Left cardiac atrium (tissue), 4 donors: Measurements from ENCODE around the gene LCP1. TPM values are rescaled to one million over a fixed set of nuclear protein-coding genes. Genes with fewer than 3 reads are reported as not detected.

ENCODE experiments used
- ATAC-seq, 2 donors: fragments of 200-7000 bp; cut with Tn5 transposase; one replicate each; pipeline ENCODE4 v1.9.1; 2020; ENCODE audit warnings: mild to moderate bottlenecking in 2 of 2, moderate library complexity in 2 of 2
- DNase-seq: peaks from one replicate; pipeline ENCODE4 v3.0.0-alpha.2; 2020
- intact Hi-C, 2 donors: fragments of 100-400 bp; cut with DNase I; formaldehyde crosslinking; loops; one replicate each; pipeline versions ENCODE4 v1.14.1 to v1.15.1; 2022 to 2023
- total RNA-seq, 2 donors: library from RNA; stranded (reverse); fragmentation: NEBNext Ultra II Directional; extraction: Animal tissue kit (Norgen Biotek cat#: 25700); gene quantifications; one replicate each; pipeline ENCODE4 v1.2.1, GENCODE V29; 2021
- donor health status: DM: no; HTN: yes; CAD: no.
- donor health status: DM: no; HTN: yes; CAD: no; lungs with severe emphysema.
- donor health status: DM: yes; HTN: yes; CAD: no.
- donor health status: Dilated cardiomyopathy.

LCP1 gene
- total RNA-seq, 2 donors from 2014 or later = 31.4 to 62.1 TPM

DNA sequence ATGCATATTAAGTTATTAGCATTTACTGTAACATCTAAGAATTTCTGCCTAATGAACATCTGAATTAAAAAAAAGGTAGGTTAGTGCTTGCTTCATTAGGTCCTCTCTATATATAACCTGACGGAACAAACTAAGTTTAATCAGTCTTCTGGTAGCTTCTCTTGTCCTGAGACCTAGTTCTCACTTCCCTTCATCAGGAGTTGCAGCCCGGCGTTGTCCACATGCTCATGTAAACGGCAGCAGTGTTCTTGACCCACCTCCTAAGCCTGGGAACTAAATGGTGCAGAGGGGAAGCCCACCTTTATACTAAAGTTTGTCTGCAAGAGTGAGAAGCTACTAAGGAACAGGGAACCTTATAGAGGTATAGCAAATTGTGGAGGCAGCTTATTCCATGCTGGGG is 45.3 kb downstream of the LCP1 start:
- ATAC-seq (no peak), DNase-seq (no peak)
- intact Hi-C loops = no loop called here

DNA sequence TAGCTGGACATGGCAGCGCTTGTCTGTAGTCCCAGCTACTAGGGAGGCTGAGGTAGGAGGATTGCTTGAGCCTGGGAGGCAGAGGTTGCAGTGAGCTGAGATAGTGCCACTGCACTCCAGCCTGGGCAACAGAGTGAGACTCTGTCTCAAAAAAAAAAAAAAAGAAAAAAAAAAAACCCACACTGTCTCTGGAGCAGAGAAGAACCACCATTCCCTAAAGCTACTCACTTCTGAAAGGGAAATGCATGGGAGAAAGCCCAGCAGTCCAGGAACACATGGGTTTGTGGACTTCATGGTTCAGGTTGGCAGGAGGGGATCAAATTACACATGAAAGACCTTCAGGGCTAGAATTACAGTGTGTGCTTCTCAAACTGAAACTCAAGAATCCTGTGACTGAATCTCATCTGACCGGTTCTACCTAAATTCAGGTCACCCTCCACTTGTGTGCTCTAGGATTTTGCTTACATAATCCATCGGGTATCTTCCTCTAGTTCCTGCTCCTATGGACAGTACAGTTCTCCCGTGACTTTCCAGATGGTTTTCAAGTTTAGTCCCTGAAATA is 46.9 kb downstream of the LCP1 start:
- intact Hi-C loops = no loop called here
- no peak for DNase-seq
- ATAC-seq = no peak

DNA sequence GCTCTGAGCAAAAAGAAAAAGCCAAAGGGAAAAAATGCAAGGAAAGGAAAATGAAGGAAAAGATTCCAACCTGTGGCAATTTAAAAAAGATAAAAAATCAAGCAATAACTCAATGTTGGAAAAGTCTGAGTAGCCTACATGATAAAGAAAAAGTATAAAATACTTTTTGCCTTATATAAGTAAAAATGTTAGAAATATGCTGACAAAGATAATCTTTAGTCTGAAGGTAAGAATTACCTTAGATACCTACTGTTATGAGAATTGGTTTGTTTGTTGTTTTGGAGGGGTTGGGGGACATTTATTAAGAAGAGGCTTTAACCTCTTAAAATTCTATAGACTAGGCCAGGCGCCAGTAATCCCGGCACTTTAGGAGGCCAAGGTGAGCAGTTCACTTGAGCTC is 47.5 kb downstream of the LCP1 start:
- intact Hi-C loops = no loop called here

DNA sequence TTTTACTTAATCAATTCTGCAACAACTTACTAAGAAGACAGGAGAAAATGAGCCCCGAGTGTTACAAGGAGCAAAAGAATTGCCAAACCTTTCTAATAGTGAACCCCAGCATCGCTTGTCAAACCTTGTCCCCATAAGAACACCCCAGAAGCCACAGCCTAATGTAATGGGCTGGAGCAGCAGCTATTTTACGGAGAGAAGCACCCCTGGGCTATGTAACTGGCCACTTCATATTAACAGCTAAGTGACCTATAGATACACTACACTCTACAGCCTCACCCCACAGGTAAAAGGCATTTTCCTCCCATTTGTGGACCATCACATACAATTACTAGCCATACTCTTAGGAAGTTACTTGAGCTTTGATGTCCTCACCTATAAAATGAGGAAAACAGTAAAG is 49.9 kb downstream of the LCP1 start:
- DNase-seq (no peak), ATAC-seq (no peak)
- intact Hi-C loops = no loop called here

More for the DNA sequence above, 47.5 kb downstream of the LCP1 start:
- ATAC-seq (no peak), DNase-seq (no peak)

DNA sequence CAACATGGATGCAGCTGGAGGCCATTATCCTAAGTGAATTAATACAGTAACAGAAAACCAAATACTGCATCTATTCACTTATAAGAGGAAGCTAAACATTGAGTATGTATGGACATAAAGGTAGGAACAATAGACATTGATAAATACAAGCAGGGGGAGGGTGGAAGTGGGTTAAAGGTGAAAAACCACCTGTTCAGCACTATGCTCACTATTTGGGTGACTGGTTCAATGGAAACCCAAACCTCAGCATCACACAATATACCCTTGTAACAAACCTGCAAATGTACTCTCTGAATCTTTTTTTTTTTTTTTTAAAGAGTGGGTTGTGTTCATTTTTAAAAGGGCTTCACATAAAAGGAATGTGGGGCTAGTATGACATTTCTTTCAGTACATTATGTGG is 50.3 kb downstream of the LCP1 start:
- ATAC-seq (no peak), DNase-seq (no peak)
- intact Hi-C loops = no loop called here

DNA sequence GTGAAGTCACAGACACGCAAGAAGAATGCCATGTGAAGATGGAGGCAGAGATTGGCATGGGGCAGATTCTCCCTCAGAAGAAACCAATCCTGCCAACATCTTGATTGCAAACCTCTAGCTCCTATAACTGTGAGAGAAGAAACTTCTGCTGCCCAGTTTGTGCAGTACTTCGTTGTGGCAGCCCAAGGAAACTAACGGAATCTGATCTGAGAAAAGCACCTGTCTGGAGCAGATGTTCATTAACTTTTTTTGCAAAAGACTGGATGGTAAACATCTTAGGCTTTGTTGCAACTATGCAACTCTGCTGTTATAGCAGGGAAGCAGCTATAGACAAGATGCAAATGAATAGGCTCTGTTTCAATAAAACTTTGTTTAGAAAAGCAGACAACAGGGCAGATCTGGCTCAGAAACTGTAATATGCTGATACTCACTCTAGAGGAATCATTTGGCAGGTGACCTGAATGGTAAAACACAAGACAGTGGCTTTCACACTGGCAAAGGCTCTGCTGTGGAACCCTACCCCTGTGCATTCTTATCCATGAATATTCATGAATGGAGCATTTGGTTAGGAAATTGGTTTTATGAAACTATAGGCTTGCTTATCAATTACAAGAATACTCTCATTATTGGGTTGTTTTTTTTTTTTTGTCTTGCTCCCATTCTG is 51.9 kb downstream of the LCP1 start:
- intact Hi-C loops = loop anchor here in 1 of 2 donors (10.0 kb wide), 2 partner anchors 325 to 505 kb away; no protein-coding TSS in a partner anchor
- ATAC-seq (no peak), DNase-seq (no peak)

DNA sequence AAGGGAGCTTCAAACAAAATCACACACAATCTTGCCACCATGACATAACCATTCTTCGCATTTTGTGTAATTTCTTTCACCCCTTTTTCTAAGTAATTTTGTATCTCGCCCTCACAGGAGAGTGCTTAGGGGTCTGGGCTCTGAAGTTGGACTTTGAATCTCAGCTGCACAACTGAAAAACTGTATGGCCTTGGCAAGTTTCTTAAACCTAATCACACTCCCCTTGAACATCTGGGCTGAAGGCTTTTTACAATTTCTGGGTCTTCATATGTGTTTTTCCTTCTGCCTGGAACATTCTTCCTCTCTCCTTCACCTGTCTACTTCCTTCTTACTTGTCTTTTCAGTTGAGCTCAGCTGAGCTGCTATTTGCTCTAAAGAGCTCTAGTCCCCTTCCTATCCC is 52.9 kb downstream of the LCP1 start:
- no peak for DNase-seq
- intact Hi-C loops = loop anchor here in 1 of 2 donors (10.0 kb wide), 2 partner anchors 324 to 504 kb away; no protein-coding TSS in a partner anchor
- ATAC-seq = no peak

DNA sequence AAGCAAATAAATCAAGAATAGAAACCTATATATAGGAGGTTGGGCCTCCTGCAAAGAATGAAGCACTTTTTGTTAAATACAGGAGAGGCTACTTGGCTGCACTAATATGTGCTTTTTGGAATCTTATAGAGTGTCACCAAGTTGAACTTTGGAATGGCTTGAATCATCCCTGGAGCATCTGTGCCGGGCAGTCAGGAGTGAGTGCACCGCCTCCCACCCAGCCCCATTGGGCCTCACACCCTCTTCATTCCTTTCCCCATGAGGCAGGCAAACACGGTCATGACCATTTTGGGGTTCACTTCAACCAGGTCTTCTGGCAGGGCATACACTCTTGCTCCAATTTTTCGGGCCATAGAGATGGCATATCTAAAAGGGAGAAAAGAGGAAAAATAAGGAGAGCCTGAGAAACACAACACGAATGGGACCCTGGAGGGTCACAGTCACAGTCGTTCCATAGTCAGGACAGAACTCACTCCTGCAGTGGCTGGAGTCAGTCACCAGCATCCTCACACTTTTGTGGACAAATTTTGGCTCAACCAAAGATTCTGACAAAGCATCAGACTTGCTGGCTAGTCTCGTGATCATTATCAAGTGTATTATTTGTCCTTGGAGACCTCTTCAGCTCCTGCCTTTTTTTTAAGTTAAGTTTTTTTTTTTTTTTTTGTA is 54.5 kb downstream of the LCP1 start:
- ATAC-seq = no peak
- intact Hi-C loops = loop anchor here in 1 of 2 donors (10.0 kb wide), 2 partner anchors 323 to 503 kb away; no protein-coding TSS in a partner anchor
- no peak for DNase-seq

DNA sequence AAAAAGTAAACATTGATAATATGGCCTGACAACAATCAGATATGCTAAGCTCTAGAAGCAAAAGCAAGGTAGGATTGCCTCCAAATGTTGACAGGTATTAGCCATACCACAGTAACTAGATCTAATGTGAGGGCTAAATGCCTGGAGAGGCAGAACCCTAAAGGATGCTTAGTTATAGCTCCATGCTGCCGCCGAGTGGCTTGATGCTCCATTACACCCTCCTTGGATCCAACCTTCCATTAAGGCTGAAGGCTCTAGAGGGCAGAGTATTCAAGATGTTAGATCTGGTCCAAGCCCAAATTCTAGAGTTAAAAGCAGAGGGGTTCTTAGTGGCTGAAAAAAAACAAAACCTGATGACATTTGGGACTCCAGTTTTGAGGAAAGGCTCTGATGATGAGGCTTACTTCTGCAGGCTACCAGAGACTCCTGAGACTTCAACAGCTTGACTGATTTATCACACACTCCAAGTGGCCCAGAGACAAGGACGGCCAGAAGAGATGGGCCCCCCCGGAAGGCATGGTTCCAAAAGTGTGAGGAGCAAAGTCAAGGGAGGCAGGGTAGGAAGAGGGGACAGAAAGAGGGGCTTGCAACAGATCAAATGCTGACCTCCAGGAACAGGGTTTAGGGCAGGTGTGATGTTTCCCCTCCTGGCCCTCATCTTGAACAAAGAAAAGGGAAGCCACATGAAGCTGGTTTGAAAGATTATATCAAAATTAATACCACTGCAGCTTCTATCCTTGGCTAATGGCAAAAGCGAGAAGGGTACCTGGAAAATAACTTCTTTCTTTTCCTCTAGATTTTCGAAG is 55.2 kb downstream of the LCP1 start:
- DNase-seq (peak; percentile 48), ATAC-seq (peak; percentile 88 to 89)
- intact Hi-C loops = loop anchor here in 1 of 2 donors (10.0 kb wide), 2 partner anchors 322 to 502 kb away; no protein-coding TSS in a partner anchor

DNA sequence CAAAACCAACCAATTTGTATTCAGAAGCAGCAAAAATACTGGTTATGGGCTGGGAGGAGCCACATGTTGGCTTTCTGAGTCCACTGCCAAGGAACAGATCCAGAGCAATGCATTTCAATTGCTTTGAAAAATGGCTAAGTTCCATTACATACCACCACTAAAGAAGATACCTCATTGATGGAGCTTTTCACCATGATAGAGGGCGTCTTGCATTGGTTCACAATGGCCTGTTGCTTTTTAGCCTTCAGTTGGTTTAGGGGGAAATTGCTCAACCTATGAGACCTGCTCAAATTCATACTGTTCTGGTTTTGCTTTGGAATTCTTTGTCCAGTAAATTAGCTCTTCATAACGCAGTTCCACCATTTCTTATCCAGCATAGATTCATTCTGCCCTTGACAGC is 55.9 kb downstream of the LCP1 start:
- ATAC-seq (no peak), DNase-seq (no peak)
- intact Hi-C loops = loop anchor here in 1 of 2 donors (10.0 kb wide), 2 partner anchors 321 to 501 kb away; no protein-coding TSS in a partner anchor

DNA sequence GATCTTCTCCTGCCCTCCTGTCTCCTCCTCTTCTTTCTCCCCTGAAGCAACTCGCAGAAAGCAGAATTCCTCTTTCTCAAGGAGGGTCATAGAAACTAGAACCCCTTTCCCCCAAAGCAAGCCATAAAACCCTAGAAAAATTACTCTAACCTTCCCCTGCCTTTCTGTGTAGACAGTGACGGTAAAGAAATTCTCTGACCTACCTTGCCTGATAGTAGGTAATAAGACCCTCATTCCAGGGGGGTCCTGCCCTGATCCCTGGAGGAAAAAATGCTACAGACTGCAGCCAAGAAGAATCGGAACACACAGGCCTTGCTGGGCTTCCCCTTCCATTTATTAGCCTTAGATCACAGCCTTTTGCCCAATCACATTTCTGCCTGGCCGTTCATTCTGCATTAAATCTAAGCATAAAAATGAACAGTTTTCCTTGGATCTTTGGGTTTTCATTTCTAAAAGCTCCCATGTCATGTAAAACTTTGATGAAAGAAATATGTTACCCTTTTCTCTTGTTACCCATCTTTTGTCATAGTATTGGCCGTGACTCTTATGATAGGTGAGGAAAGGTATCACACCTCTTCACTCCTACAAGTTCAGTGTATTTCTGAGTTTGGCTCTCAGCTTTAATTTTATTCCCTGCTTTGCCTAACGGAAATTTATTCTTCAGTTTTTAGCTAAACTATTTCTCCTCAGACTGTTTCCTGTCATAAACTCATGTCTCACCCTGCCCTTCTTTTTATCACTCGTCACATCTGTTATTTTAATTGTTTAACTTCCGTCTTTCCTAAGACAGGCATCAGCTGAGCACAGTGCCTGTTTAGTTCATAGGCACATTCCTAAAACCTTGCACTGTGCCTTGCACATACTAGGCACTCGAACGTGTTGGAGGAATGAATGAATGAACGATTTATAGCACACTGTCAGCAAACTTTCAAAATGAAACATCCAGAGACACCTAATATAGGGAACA is 56.7 kb downstream of the LCP1 start:
- intact Hi-C loops = loop anchor here in 1 of 2 donors (10.0 kb wide), 2 partner anchors 320 to 500 kb away; no protein-coding TSS in a partner anchor
- no peak for DNase-seq
- no peak for ATAC-seq

DNA sequence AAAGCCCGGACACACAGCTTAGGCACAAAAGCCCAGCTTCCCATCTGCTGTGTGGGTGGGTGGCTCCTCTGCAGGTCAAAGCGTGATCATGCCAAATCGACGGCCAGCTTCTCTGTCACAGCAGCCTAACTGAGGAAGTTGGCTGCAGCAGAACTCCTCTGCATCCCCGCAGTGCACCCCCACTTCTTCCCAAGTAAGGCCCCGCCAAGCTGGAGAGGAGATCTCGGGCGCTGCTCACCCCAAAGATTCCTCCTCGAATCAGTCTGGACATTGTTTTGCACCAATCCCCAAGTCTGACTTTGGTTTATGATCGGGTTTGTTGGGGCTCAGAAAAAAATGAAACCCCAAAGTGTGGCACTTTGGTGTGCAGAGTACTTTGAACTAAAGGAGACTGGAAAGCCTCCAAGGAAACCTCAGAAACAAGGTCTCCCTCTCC is 57.4 kb downstream of the LCP1 start:
- intact Hi-C loops = loop anchor here in 1 of 2 donors (10.0 kb wide), 2 partner anchors 320 to 500 kb away; no protein-coding TSS in a partner anchor
- DNase-seq (no peak), ATAC-seq (no peak)

DNA sequence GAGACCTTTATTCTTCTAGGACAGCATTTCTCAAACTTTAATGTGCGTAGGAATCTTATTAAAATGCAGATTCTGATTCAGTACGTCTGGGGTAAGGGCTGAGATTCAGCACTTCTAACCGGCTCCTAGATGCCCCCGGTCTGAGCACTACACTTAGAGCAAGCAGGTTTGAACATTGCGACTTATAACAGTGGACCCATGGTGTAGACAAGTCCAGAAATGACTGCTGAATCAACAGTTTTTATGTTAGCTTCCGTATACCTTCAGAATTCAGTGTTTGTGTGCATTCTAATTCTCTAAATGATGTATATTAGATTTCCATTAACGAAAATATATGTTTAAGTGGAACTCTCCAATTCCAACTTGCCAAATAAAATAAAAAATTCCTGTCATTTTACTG is 59.7 kb downstream of the LCP1 start:
- intact Hi-C loops = loop anchor here in 1 of 2 donors (10.0 kb wide), 2 partner anchors 318 to 498 kb away; no protein-coding TSS in a partner anchor
- ATAC-seq (no peak), DNase-seq (no peak)

DNA sequence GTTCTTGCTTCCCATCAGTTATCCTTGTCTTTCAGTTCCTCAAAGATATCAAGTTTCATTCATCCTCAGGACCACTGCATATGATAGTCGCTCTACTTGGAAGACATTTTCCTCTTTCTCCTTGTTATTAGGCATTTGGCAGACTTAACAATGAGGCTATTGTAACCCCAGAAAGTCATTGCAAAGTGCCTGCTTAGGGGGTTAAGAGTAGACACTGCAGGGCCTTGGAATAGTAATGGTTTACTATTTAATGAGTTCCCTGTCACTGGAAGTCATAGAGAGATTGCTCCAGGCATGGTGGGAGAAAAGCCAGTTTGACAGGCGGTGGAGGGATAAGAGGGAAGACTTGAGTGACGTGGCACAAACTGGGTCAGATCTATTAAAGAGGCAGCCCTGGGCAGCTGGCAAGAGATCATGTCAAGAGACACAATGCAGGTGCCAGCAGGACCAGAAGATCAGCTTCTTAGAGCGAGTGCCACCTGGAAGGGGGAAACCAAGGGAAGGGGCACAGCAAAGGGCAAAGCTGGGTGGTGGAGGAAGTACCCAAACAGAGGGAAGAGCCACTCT is 60.3 kb downstream of the LCP1 start:
- intact Hi-C loops = loop anchor here in 1 of 2 donors (10.0 kb wide), 2 partner anchors 317 to 497 kb away; no protein-coding TSS in a partner anchor
- DNase-seq (no peak), ATAC-seq (no peak)

DNA sequence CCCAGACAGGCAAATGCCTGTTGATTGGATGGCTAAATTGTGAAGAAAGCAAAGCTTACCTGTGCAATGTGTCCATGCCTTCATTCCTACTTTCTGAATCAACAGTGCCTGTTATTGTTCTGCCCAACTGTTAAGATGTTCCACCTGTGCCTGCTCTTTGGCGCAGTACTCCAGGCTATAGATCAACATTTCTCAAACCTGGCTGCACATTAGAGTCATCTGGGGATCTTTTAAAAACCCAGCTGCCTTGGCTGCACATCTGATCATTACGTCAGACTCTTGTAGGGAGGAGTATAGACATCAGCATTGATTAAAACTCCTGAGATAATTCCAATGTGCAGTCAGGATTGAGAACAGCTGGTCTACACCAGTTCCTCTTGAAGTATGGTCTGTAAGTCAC is 60.9 kb downstream of the LCP1 start:
- intact Hi-C loops = loop anchor here in 1 of 2 donors (10.0 kb wide), 2 partner anchors 316 to 496 kb away; no protein-coding TSS in a partner anchor
- ATAC-seq = no peak
- no peak for DNase-seq

DNA sequence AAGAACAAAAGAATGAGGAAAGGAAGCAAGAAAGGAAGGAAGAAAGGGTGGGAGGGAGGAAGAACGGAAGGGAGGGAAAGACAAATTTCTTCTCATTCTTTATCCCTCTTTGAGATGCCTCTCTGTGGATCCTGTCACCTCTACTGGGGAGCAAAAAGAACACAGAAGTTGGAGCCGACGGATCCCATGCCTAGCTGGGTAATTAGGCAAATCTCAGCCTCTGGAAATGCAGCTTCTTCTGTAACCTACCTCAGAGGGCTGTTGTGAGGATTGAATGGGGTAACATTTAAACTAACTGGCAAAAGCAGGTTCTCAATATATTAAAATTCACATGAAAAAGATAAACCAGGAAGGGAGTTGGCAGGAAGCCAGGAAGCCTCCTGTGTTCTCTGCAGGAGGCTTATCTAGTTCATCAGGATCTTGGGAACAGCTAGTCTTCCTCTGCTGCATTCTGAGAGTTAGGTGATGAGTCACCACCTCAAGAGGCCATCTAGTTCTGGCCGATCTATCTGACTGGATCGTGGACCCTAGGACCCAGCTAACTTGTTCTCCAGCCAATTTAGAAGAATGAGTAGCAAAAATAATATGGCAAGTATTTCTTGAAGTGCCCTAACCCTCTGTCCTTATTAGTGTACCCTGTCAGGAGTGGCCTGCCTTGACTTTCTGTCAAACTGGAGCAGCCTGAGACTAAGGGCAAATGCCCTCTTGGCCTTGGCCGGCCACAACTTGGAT is 61.9 kb downstream of the LCP1 start:
- peak in 1 of 2 donors; percentile 86 for ATAC-seq
- intact Hi-C loops = loop anchor here in 1 of 2 donors (10.0 kb wide), 2 partner anchors 315 to 495 kb away; no protein-coding TSS in a partner anchor
- DNase-seq = no peak
